ENCODE data around the gene ADAMTS9. TPM values are rescaled to one million over a fixed set of nuclear protein-coding genes. Genes with fewer than 3 reads are reported as not detected.

The ADAMTS9 gene
- total and polyA plus RNA-seq, 2 donors (not counting 1 experiment from before 2014, with no cell fraction given) = not detected

GRCh38 chr3:64520334-64520733 is 167.5 kb downstream of the ADAMTS9 start:
- Histone ChIP-seq H2AFZ (ENCODE audit: insufficient read depth, low read depth, low read length, poor library complexity, severe bottlenecking) (no peak overlapping the region), H3K36me3 (replicated peaks in 1 of 2; ENCODE audit: control extremely low read depth in 1 of 2, control insufficient read depth in 1 of 2, extremely low read depth in 1 of 2, insufficient read depth in 2 of 2, low read length in 1 of 2) (no peaks in the 10 kb centered on the region), H3K79me2 (ENCODE audit: control insufficient read depth, insufficient read depth, low read length) (no peaks in the 10 kb centered on the region), H3K27me3 (replicated peaks in 1 of 4; ENCODE audit: control extremely low read depth in 1 of 4, control insufficient read depth in 3 of 4, insufficient read depth in 4 of 4, low read length in 3 of 4) (no peaks in the 10 kb centered on the region), H4K20me1 (ENCODE audit: control insufficient read depth, insufficient read depth, low read length, poor library complexity, severe bottlenecking) (no peaks in the 10 kb centered on the region), H3K4me3 (ENCODE audit: control extremely low read depth in 1 of 5, extremely low read depth in 1 of 5, insufficient read depth in 1 of 5, low read depth in 2 of 5, low read length in 4 of 5) (no peak overlapping the region), H3K4me1 (ENCODE audit: control insufficient read depth in 2 of 2, insufficient read depth in 2 of 2, low read length in 2 of 2) (no peaks in the 10 kb centered on the region), H3K9me3 (ENCODE audit: control extremely low read depth in 1 of 3, control insufficient read depth in 2 of 3, insufficient read depth in 1 of 3, low read length in 2 of 3) (no peaks in the 10 kb centered on the region), H3K27ac (ENCODE audit: low read length in 2 of 2) (no peak overlapping the region), H3K4me2 (replicated peaks; ENCODE audit: low read depth, low read length, poor library complexity, severe bottlenecking) (no peak overlapping the region), H3K9ac (ENCODE audit: low read length) (no peak overlapping the region)
- H3K27ac Mint-ChIP-seq = no peak overlapping the region
- no peak overlapping the region for H3K4me3 Mint-ChIP-seq
- DNase-seq (no peak), ATAC-seq (ENCODE audit: low read depth) (no peak)
- POLR2A ChIA-PET = no interaction called here
- CTCF ChIA-PET = no interaction called here
- no peaks in the 10 kb centered on the region for H3K4me1 Mint-ChIP-seq
- TF ChIP-seq EZH2 (IDR thresholded peaks at IDR 0.05; ENCODE audit: borderline replicate concordance, insufficient read depth, low read depth, low read length, poor library complexity, severe bottlenecking) (no peak), CTCF (IDR thresholded peaks at IDR 0.05) (no peak)
- intact Hi-C loops (cut with micrococcal nuclease) = no loop called here
- no peaks in the 10 kb centered on the region for H3K27me3 Mint-ChIP-seq
- no peaks in the 10 kb centered on the region for H3K9me3 Mint-ChIP-seq (ENCODE audit: insufficient read depth)
- WGBS (ENCODE audit: insufficient coverage) = no CpG with 5 or more reads among the region's 3 CpGs

- H3K27me3 Mint-ChIP-seq = no peaks in the 10 kb centered on the region
- no peak overlapping the region for H3K27ac Mint-ChIP-seq
- intact Hi-C loops (cut with micrococcal nuclease) = no loop called here
- ChIA-PET POLR2A (no interaction called here), CTCF (no interaction called here)
- H2AFZ ChIP-seq (ENCODE audit: insufficient read depth, low read depth, low read length, poor library complexity, severe bottlenecking) = no peak overlapping the region
- no peaks in the 10 kb centered on the region for H3K79me2 ChIP-seq (ENCODE audit: control insufficient read depth, insufficient read depth, low read length)
- no peaks in the 10 kb centered on the region for H3K36me3 ChIP-seq (replicated peaks in 1 of 2; ENCODE audit: control extremely low read depth in 1 of 2, control insufficient read depth in 1 of 2, extremely low read depth in 1 of 2, insufficient read depth in 2 of 2, low read length in 1 of 2)
- no peaks in the 10 kb centered on the region for H3K27me3 ChIP-seq (replicated peaks in 1 of 4; ENCODE audit: control extremely low read depth in 1 of 4, control insufficient read depth in 3 of 4, insufficient read depth in 4 of 4, low read length in 3 of 4)
- TF ChIP-seq EZH2 (IDR thresholded peaks at IDR 0.05; ENCODE audit: borderline replicate concordance, insufficient read depth, low read depth, low read length, poor library complexity, severe bottlenecking) (no peak), CTCF (IDR thresholded peaks at IDR 0.05) (no peak)
- H3K27ac ChIP-seq (ENCODE audit: low read length in 2 of 2) = no peak overlapping the region
- no peaks in the 10 kb centered on the region for H4K20me1 ChIP-seq (ENCODE audit: control insufficient read depth, insufficient read depth, low read length, poor library complexity, severe bottlenecking)
- no peak overlapping the region for H3K9ac ChIP-seq (ENCODE audit: low read length)
- no peaks in the 10 kb centered on the region for H3K4me1 Mint-ChIP-seq
- H3K9me3 ChIP-seq (ENCODE audit: control extremely low read depth in 1 of 3, control insufficient read depth in 2 of 3, insufficient read depth in 1 of 3, low read length in 2 of 3) = no peaks in the 10 kb centered on the region
- DNase-seq (no peak), ATAC-seq (ENCODE audit: low read depth) (no peak)
- H3K4me1 ChIP-seq (ENCODE audit: control insufficient read depth in 2 of 2, insufficient read depth in 2 of 2, low read length in 2 of 2) = no peaks in the 10 kb centered on the region
- H3K9me3 Mint-ChIP-seq (ENCODE audit: insufficient read depth) = no peaks in the 10 kb centered on the region
- no peak overlapping the region for H3K4me3 ChIP-seq (ENCODE audit: control extremely low read depth in 1 of 5, extremely low read depth in 1 of 5, insufficient read depth in 1 of 5, low read depth in 2 of 5, low read length in 4 of 5)
- H3K4me2 ChIP-seq (replicated peaks; ENCODE audit: low read depth, low read length, poor library complexity, severe bottlenecking) = no peak overlapping the region
- no CpG with 5 or more reads among the region's 1 CpG for WGBS (ENCODE audit: insufficient coverage)
- no peak overlapping the region for H3K4me3 Mint-ChIP-seq
Observed at GRCh38 chr3:64518950-64519349, 168.8 kb downstream of the ADAMTS9 start.

Measured in B cell (primary cell).